ENCODE results near the gene DNAH6. TPM values are rescaled to one million over a fixed set of nuclear protein-coding genes. Genes with fewer than 3 reads are reported as not detected.

The DNAH6 gene
- total and polyA plus RNA-seq, 10 of the 15 experiments (the other 5 are each of a cell fraction or from before 2014, with no cell fraction given) = 0.07 to 1.0 (median 0.29) TPM

- TF ChIP-seq JUND (IDR thresholded peaks at IDR 0.05; ENCODE audit: low read depth, low read length) (no peak), ZBTB4 (CRISPR knock-in tag; IDR thresholded peaks at IDR 0.05) (no peak), ZNF24 (IDR thresholded peaks at IDR 0.05) (no peak), TCF7 (IDR thresholded peaks at IDR 0.05; ENCODE audit: borderline replicate concordance) (no peak), SUZ12 (IDR thresholded peaks at IDR 0.05; ENCODE audit: unreplicated experiment) (no peak), ETV6 (conservative IDR thresholded peaks at IDR 0.05 in 1 of 2, IDR thresholded peaks at IDR 0.05 in 1 of 2; ENCODE audit: borderline replicate concordance in 1 of 2, low read depth in 1 of 2) (no peak), YY1 (IDR thresholded peaks at IDR 0.05; ENCODE audit: low read depth, low read length) (no peak), NR2C1 (IDR thresholded peaks at IDR 0.05) (no peak), GATAD2B (conservative IDR thresholded peaks at IDR 0.05; ENCODE audit: low read depth) (no peak), ZNF592 (IDR thresholded peaks at IDR 0.05) (no peak), NRF1 (conservative IDR thresholded peaks at IDR 0.05; ENCODE audit: low read depth, low read length) (no peak), ASH2L (IDR thresholded peaks at IDR 0.05; ENCODE audit: borderline replicate concordance, low read depth) (no peak)
Measured at GRCh38 chr2:84487298-84487996, 28.9 kb upstream of the DNAH6 start (continued).

Data from GM12878 (cell line).